HG02798 (cell line): ENCODE results near the gene DRAM2.
"Not testable (repeated sequence)": the region's sequence is repeated elsewhere in the genome, so short reads cannot be mapped to it uniquely, and the experiment has no call there.

Experiments
- ATAC-seq: cut with Tn5 transposase; IDR thresholded peaks from one replicate; pipeline ENCODE4 v1.9.1; 2021; ENCODE audit warnings: mild to moderate bottlenecking; ENCODE audit not compliant: unreplicated experiment, poor library complexity

The DRAM2 gene

DNA sequence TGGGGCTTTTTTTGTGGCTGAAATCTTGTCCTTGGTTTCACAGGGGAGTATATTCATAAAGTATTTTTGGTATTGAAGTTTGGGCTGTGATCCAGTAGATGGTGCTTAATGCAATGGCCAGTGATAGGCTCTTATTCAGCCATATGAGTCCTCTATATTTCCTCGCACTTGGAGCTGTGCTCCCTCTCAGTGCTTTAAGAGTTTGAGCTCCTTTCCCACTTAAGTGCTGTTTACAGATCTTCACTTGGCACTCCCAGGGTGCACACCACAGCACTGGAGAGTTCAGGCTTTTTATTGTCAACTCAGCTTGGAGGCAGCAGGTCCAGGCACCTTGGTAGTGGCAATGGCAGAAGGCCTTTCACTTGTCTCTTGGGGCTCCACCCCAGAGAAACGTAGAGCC is 54.9 kb downstream of the DRAM2 start:
- no peak for ATAC-seq

DNA sequence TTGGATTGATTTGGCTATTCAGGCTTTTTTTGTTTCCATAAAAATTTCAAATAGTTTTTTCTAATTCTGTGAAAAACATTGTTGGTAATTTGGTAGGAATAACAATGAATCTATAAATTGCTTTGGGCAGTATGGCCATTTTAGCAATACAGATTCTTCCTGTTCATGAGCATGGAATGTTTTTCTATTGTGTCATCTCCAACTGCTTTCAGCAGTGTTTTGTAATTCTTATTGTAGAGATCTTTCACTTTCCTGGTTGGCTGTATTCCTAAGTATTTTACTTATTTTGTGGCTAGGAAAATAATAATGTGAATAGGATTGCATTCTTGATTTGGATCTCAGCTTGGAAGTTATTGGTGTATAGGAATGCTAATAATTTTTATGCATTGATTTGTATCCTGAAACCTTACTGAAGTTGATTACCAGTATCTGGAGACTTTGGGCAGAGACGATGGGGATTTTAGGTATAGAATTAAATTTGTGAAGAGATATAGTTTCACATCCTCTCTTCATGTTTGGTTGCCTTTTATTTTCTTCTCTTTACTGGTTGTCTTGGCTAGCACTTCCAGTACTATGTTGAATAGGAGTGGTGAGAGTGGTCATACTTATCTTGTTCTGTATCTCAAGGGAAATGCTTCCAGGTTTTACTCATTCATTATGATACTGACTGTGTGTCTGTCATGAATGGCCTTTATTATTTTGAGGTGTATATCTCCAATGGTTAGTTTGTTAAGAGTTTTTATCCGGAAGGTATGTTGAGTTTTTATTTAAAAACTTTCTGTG is 57.3 kb downstream of the DRAM2 start:
- no peak for ATAC-seq

DNA sequence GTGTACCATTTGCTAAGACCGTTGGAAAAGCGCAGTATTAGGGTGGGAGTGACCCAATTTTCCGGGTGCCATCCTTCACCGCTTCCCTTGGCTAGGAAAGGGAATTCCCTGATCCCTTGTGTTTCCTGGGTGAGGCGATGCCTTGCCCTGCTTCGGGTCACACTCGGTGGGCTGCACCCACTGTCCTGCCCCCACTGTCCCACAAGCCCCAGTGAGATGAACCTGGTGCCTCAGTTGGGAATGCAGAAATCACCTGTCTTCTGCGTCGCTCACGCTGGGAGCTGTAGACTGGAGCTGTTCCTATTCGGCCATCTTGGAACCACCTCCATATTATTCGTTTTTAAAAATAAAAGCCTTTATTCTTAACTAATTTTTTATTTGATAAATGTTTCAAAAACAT is 60.6 kb downstream of the DRAM2 start:
- not testable (repeated sequence) for ATAC-seq

DNA sequence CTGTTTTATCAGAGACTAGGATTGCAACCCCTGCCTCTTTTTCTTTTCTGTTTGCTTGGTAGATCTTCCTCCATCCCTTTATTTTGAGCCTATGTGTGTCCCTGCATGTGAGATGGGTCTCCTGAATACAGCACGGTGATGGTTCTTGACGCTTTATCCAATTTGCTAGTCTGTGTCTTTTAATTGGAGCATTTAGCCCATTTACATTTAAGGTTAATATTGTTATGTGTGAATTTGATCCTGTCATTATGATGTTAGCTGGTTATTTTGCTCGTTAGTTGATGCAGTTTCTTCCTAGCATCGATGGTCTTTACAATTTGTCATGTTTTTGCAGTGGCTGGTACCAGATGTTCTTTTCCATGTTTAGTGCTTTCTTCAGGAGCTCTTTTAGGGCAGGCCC is 62.6 kb downstream of the DRAM2 start:
- not testable (repeated sequence) for ATAC-seq
